Colonic mucosa (tissue), 4 donors: Measurements from ENCODE around the gene EPHB1. TPM values are rescaled to one million over a fixed set of nuclear protein-coding genes. Genes with fewer than 3 reads are reported as not detected.
A peak's percentile ranks its signal among the peaks of the same experiment; 100 is the strongest.

Source experiments
- DNase-seq: peaks from one replicate; pipeline ENCODE4 v3.0.0-alpha.2; 2020
- H3K27ac ChIP-seq: fragments of 200-600 bp; one replicate; pipeline ENCODE4 v1.8.0; 2021
- H3K27me3 ChIP-seq: fragments of 200-600 bp; one replicate; pipeline ENCODE4 v1.8.0; 2021
- H3K36me3 ChIP-seq: fragments of 200-600 bp; one replicate; pipeline ENCODE4 v1.8.0; 2021
- H3K4me1 ChIP-seq: fragments of 200-600 bp; one replicate; pipeline ENCODE4 v1.8.0; 2021; ENCODE audit warnings: mild to moderate bottlenecking
- H3K4me3 ChIP-seq: fragments of 200-600 bp; one replicate; pipeline ENCODE4 v1.8.0; 2021
- H3K9ac ChIP-seq, 2 donors: one replicate each; pipeline ENCODE4 v1.7.0; 2013; ENCODE audit warnings: control low read depth in 2 of 2, low read depth in 2 of 2, low read length in 2 of 2
- H3K9me3 ChIP-seq: fragments of 200-600 bp; one replicate; pipeline ENCODE4 v1.8.0; 2021
- intact Hi-C: fragments of 100-400 bp; cut with DNase I; formaldehyde crosslinking; loops from one replicate; pipeline ENCODE4 v1.14.1; 2022
- total RNA-seq, 2 donors: library from RNA; stranded (reverse); fragmentation: NEBNext Ultra II Directional in 1 of 2; extraction: Animal tissue kit (Norgen Biotek cat#: 25700) in 1 of 2; gene quantifications; one replicate each; pipeline ENCODE4 v1.2.1, GENCODE V29; 2021
- TF ChIP-seq, protein P1 (sequence below): fragments of 200-600 bp; IDR thresholded peaks from one replicate; pipeline ENCODE4 v1.8.0; 2022; ENCODE audit warnings: antibody characterized with exemption, mild to moderate bottlenecking
- donor health status: healthy.
- donor health status: DM: no; HTN: no; CAD: no.
- donor health status: DM: no; HTN: no; CAD: no.

The EPHB1 gene
- total RNA-seq, 2 donors from 2014 or later, result 0.40 to 0.74 TPM

DNA sequence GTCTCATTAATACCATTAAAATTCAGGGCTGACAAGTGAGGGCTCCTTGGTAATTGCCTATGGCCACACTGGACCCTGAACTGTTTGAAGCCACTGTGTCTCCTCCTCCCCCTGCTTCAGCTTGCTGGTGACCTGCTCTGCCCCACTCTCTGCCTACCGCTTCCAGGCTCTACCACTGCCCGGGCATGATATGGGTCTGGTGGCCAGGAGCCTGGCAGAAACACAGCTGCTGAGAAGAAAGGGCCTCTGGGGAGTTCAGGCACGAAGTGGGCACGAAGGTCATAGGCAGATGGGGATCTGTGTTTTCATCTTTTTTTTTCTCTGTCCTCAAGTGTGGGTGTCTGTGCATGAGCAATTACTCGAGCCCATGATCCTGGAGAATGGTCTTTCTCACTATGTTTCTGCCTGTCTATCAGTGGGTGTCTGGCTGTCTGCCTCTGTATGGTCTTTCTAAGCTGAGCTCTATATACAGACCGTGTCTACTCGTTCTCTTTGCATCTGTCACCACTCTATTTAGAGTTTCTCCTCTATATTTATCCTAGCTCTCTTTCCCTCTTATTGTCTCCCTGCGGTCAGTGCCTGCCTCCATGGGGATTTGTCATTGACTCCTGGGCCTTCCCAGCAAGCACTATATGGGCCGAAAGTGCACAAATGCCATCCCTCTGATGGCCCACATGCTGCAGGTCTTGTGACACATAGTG, 42.1 kb upstream of the EPHB1 start:
- DNase-seq, result no peak
- Histone ChIP-seq H3K9ac (no peak overlapping the region), H3K27me3 (no peaks in the 10 kb centered on the region), H3K4me3 (no peak overlapping the region), H3K9me3 (no peaks in the 10 kb centered on the region), H3K4me1 (no peaks in the 10 kb centered on the region), H3K36me3 (no peaks in the 10 kb centered on the region), H3K27ac (no peak overlapping the region)
- TF ChIP-seq, protein P1, sequence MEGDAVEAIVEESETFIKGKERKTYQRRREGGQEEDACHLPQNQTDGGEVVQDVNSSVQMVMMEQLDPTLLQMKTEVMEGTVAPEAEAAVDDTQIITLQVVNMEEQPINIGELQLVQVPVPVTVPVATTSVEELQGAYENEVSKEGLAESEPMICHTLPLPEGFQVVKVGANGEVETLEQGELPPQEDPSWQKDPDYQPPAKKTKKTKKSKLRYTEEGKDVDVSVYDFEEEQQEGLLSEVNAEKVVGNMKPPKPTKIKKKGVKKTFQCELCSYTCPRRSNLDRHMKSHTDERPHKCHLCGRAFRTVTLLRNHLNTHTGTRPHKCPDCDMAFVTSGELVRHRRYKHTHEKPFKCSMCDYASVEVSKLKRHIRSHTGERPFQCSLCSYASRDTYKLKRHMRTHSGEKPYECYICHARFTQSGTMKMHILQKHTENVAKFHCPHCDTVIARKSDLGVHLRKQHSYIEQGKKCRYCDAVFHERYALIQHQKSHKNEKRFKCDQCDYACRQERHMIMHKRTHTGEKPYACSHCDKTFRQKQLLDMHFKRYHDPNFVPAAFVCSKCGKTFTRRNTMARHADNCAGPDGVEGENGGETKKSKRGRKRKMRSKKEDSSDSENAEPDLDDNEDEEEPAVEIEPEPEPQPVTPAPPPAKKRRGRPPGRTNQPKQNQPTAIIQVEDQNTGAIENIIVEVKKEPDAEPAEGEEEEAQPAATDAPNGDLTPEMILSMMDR, result no peak
- intact Hi-C loops, result loop anchor here (5.0 kb wide), 1 partner anchor 151 kb away; no protein-coding TSS in a partner anchor

DNA sequence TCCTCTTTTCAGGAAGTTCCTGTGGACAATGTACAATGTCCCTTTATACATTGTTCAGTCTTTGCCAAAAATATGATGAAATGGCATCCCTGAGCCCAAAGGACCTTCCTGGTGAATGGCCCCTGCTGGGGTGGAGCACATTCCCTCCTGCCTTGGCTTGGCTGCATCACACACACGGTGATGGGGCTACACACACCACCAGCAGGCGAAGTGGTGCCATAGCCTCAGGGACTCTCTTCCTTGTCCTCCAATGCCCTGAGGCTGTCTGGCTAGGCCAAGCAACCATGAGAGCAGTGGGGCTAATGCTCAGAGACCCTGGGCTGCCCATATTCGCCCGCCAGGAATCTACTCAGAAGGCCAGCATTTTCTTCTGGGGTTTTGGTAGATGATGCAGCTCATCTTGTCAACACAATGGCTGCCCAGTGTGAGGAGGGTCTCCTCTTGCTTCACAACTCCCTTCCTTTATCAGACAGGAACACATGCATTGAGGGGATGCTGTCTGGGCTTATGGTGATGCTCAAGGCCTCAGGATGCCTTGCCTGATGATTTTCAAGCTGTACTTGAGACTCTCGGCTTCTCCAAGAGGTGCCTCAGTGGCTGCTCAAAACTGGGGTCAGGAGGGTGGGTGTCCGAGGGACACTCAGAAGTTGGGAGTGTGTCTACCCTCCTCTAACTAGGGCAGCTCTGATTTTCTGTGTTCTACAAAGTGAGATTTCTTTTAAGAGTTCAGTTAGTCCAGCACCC, 40.9 kb upstream of the EPHB1 start:
- intact Hi-C loops, result loop anchor here (5.0 kb wide), 1 partner anchor 152 kb away; no protein-coding TSS in a partner anchor
- Histone ChIP-seq H3K9me3 (no peaks in the 10 kb centered on the region), H3K27ac (no peak overlapping the region), H3K36me3 (no peaks in the 10 kb centered on the region), H3K4me3 (no peak overlapping the region), H3K4me1 (no peaks in the 10 kb centered on the region), H3K27me3 (no peaks in the 10 kb centered on the region), H3K9ac (no peak overlapping the region)
- no peak for DNase-seq
- TF ChIP-seq, protein P1, result no peak

DNA sequence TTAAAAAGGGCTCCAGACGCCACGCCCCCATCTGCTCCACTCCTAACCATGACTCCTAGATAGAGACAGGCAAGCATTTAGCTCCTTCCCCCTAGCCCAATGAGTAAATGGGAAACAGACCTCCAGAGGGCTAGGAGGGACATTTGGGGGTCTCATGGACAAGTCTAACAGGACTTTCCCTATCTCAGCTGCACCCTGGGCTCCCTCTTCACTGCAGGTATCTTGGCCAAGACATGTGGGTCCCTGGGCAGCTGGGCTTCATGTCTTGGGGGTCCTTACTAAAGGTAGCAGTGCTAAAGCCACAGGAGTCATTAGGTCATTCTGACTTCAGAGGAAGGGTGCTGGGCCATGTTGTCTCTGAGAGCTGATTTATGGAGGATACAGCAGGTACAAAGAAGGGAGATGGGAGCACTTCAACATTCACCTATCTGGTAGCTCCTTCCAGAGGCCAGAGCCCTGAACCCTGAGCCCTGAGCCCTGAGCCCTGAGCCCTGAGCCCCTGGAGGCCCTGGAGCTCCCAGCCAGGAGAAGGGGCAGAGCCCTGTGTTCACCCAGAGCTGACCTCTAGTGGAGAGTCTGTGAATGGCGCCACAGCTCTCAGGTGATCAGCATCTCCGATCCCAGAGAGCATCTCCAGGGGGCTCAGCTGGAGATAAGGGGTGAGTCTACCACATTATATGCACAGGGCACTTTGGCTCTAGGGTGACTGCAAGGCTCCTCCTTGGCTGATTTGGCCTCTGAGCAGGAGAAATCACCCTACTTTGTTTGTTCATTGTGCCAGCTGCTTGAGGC, 40.1 kb upstream of the EPHB1 start:
- Histone ChIP-seq H3K27ac (no peak overlapping the region), H3K27me3 (no peaks in the 10 kb centered on the region), H3K36me3 (no peaks in the 10 kb centered on the region), H3K4me1 (no peaks in the 10 kb centered on the region), H3K4me3 (no peak overlapping the region), H3K9me3 (no peaks in the 10 kb centered on the region), H3K9ac (no peak overlapping the region)
- DNase-seq, result peak; percentile 33
- intact Hi-C loops, result loop anchor here (5.0 kb wide), 1 partner anchor 153 kb away; no protein-coding TSS in a partner anchor
- TF ChIP-seq, protein P1, result peak; percentile 51

DNA sequence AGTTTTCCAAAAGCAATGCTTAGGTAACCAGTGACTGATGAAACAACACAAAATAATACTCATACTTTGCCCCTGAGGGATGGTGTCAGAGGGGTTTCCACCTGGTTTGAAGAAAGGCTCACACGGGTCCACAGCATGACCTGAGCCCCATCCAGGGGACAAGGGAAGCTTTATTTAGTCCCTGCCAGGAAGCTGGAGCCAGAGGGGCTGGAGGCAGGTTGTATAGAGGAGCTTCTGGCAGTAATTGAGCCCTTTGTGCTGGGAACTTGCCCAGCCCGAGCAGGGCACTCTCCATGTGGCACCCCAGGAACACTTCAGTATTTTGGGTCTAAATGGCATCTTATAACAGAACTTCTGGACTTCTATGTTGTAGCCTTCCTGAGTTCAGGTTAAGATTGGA, 39.2 kb upstream of the EPHB1 start:
- Histone ChIP-seq H3K27ac (no peak overlapping the region), H3K27me3 (no peaks in the 10 kb centered on the region), H3K9ac (no peak overlapping the region), H3K9me3 (no peaks in the 10 kb centered on the region), H3K4me3 (no peak overlapping the region), H3K36me3 (no peaks in the 10 kb centered on the region), H3K4me1 (no peaks in the 10 kb centered on the region)
- intact Hi-C loops, result no loop called here
- DNase-seq, result no peak
- TF ChIP-seq, protein P1, result no peak

DNA sequence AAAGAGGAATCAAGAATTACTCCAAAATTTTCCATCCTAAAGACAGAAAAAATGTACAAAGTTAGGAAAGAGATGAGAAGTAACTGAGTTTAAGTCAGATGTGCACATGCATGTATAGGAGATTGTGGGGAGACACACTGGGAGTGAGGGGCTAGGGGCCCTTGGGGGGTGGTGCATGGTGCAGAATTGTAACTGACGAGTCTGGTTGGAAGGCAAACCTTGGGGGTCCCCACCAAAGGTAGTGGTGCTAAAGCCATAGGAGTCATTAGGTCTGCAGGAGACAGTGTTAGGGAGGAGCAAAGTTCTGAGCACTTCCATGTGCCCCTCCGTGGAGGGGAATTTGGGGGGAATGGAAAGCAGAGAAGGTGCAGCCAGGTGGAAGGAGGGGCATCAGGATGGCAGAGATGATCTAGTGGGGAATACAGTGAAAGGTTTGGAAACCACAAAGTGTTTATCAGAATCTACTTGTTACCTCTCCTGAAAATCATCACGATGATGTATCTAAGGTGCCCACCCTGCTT, 37.5 kb upstream of the EPHB1 start:
- Histone ChIP-seq H3K36me3 (no peaks in the 10 kb centered on the region), H3K27me3 (no peaks in the 10 kb centered on the region), H3K4me3 (no peak overlapping the region), H3K27ac (no peak overlapping the region), H3K4me1 (no peaks in the 10 kb centered on the region), H3K9me3 (no peaks in the 10 kb centered on the region), H3K9ac (no peak overlapping the region)
- intact Hi-C loops, result no loop called here
- no peak for DNase-seq
- TF ChIP-seq, protein P1, result no peak
